SJCRH30 (cell line): Measurements from ENCODE around the gene SHISA6. TPM values are rescaled to one million over a fixed set of nuclear protein-coding genes. Genes with fewer than 3 reads are reported as not detected.
"Not testable (repeated sequence)": the region's sequence is repeated elsewhere in the genome, so short reads cannot be mapped to it uniquely, and the experiment has no call there.

Experiments
- DNase-seq, 2 experiments: peaks; one replicate each; pipeline ENCODE4 v3.0.0-alpha.2; 2015 to 2020
- H3K27ac ChIP-seq: fragments of 250-450 bp; sonication (Bioruptor Pico); 2 replicates; pipeline ENCODE4 v1.5.1; 2020; ENCODE audit warnings: mild to moderate bottlenecking, moderate library complexity
- H3K27me3 ChIP-seq: fragments of 250-450 bp; sonication (Bioruptor Pico); 2 replicates; pipeline ENCODE4 v1.5.1; 2020; ENCODE audit warnings: mild to moderate bottlenecking, moderate library complexity
- H3K36me3 ChIP-seq: fragments of 250-450 bp; sonication (Bioruptor Pico); 2 replicates; pipeline ENCODE4 v1.5.1; 2020; ENCODE audit warnings: mild to moderate bottlenecking, moderate library complexity
- H3K4me1 ChIP-seq: fragments of 250-450 bp; sonication (Bioruptor Pico); 2 replicates; pipeline ENCODE4 v1.5.1; 2020; ENCODE audit warnings: mild to moderate bottlenecking, moderate library complexity
- H3K4me3 ChIP-seq: fragments of 250-450 bp; sonication (Bioruptor Pico); 2 replicates; pipeline ENCODE4 v1.5.1; 2020; ENCODE audit warnings: mild to moderate bottlenecking, moderate library complexity
- H3K9me3 ChIP-seq: fragments of 250-450 bp; sonication (Bioruptor Pico); replicated peaks from 2 replicates; pipeline ENCODE4 v1.5.1; 2020; ENCODE audit warnings: mild to moderate bottlenecking, moderate library complexity
- total RNA-seq: library from RNA; depleted of rRNA; stranded (reverse); fragments of >200 nt; shearing (Covaris generic); gene quantifications from 2 replicates; pipeline ENCODE4 v1.2.3, GENCODE V29; 2014

The SHISA6 gene
- total RNA-seq, 1 experiment from 2014 or later = not detected

DNA sequence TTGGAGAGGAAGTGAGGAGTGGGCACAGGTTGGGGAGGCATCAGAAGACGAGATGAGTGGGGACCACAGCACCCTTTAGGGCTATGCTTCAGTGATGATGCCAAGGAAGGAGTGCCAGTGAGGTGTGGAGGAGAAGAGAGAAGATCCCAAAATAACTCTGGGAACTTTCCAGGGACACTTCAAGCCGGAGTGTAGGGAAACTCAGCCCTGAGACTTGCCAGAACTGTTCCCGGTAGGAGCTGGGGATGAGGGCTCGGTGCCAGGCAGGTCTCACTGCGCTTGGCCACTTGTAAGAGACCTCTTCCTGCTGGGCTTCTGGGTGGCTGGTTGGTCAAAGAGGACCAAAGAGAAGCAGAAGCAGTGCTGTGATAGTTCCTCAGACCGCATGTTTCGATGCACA, 63.6 kb downstream of the SHISA6 start:
- H3K4me3 ChIP-seq = no peak overlapping the region
- H3K4me1 ChIP-seq = no peaks in the 10 kb centered on the region
- no peaks in the 10 kb centered on the region for H3K36me3 ChIP-seq
- DNase-seq = no peak
- no peaks in the 10 kb centered on the region for H3K27me3 ChIP-seq
- H3K27ac ChIP-seq = no peak overlapping the region
- no peaks in the 10 kb centered on the region for H3K9me3 ChIP-seq

DNA sequence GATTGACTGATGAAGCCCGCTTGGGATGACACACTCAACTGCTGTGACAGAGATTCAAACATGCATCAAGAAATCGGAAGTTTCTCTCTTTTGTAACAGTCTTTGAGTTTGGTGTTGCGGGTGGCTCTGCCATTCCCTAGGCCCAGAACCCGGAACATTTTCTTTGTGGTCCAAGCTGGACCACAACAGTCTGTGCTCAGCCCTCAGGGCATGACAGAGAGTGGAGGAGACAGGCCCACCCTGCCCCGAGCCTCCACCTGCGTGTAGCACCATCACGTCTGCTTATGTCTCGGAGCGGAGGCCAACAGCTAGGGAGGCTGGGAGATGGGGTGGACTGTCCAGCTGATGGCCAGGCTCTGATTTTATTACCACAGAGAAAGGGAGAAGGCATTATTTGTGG, 64.5 kb downstream of the SHISA6 start:
- DNase-seq = no peak
- Histone ChIP-seq H3K4me3 (no peak overlapping the region), H3K27ac (no peak overlapping the region), H3K36me3 (no peaks in the 10 kb centered on the region), H3K4me1 (no peaks in the 10 kb centered on the region), H3K9me3 (no peaks in the 10 kb centered on the region), H3K27me3 (no peaks in the 10 kb centered on the region)

DNA sequence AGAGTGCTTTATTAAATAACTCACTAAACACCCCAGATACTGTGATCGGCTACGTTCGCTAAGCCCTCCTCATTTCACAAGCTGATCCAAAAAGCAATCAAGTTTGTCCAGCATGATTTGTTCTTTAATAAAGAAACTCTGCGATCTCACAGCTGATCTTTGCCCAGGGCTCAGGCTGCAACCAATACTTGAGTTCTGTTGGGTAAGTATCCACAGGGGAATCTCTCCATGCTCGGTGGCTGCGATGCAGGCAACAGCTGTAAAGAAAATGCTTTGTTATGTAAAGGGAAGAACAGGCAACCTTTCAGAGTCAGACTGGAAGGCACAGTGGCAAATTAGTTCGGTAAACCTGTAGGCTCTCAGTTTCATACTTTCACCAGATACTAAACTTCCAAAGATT, 67.5 kb downstream of the SHISA6 start:
- Histone ChIP-seq H3K4me1 (no peaks in the 10 kb centered on the region), H3K36me3 (no peaks in the 10 kb centered on the region), H3K27ac (no peak overlapping the region), H3K27me3 (no peaks in the 10 kb centered on the region), H3K4me3 (no peak overlapping the region), H3K9me3 (no peaks in the 10 kb centered on the region)
- DNase-seq = no peak

DNA sequence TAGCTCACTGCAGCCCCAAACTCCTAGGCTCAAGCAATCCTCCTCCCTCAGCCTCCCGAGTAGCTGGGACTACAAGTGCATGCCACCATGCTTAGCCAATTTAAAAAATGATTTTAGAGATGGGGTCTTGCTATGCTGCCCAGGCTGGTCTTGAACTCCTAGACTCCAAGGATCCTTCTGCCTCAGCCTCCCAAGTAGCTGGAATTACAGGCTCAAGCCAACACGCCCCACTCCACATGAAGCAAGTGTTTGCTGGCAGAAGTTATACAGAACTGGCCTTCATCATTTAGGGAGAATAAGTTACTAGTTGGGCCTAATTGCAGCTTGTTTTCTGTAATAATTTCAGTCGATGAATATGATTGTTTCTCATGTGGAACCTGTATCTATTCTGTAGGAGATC, 68.0 kb downstream of the SHISA6 start:
- H3K36me3 ChIP-seq = no peaks in the 10 kb centered on the region
- no peak overlapping the region for H3K27ac ChIP-seq
- H3K9me3 ChIP-seq = no peaks in the 10 kb centered on the region
- DNase-seq = no peak
- H3K4me3 ChIP-seq = no peak overlapping the region
- H3K4me1 ChIP-seq = no peaks in the 10 kb centered on the region
- H3K27me3 ChIP-seq = no peaks in the 10 kb centered on the region

DNA sequence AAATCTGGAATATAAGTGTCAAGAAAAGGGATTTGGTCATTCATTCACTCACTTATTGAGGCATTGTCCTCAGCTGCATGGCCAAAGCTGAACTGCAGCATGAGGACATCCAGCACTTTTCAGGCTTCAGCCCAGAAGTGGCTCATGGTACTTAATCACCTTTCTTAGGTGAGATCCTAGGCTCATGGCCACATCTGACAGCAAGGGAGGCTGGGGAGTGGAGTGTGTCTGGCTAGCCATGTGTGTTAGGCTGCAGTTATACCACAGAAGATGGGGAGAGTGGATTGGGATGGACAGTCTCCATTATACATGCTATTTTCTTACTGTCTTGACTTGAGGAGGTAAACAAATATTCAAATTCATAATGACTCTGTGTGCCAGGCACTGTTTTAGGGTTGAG, 68.8 kb downstream of the SHISA6 start:
- no peak overlapping the region for H3K27ac ChIP-seq
- H3K27me3 ChIP-seq = no peaks in the 10 kb centered on the region
- no peaks in the 10 kb centered on the region for H3K9me3 ChIP-seq
- H3K4me1 ChIP-seq = no peaks in the 10 kb centered on the region
- DNase-seq = no peak
- no peaks in the 10 kb centered on the region for H3K36me3 ChIP-seq
- no peak overlapping the region for H3K4me3 ChIP-seq

DNA sequence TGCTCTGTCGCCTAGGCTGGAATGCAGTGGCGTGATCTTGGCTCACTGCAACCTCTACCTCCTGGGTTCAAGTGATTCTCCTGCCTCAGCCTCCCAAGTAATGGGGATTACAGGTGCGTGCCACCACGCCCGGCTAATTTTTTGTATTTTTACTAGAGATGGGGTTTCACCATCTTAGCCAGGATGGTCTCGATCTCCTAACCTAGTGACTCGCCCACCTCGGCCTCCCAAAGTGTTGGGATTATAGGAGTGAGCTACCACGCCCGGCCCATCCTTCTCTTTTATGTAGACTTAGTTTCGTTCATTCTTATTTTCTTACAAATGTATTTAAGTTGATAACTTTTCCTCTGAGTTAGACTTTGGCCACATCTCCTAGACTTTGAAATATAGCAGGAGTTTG, 75.4 kb downstream of the SHISA6 start:
- not testable (repeated sequence) for H3K36me3 ChIP-seq, H3K27ac ChIP-seq, H3K4me3 ChIP-seq, DNase-seq, H3K27me3 ChIP-seq, H3K4me1 ChIP-seq, H3K9me3 ChIP-seq

DNA sequence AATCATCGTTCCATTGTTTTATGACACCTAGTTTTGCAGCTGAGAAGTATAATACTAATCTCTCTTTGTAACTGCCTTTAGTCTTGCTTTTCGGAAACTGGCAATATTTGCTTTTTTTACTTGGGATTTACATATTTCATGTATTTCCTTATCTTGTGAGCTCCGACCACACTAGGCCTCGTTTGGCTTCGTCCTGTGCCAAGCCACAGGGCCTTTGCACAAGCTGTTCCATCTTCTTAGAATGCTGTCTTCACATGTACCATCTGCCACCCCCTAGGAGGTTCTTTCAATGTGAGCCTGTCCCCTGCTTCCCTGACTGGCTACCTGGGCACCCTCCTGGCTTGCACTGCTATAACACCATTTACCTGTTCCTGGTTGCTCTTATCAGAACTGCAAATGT, 77.2 kb downstream of the SHISA6 start:
- H3K4me3 ChIP-seq = no peak overlapping the region
- no peaks in the 10 kb centered on the region for H3K9me3 ChIP-seq
- no peak overlapping the region for H3K27ac ChIP-seq
- no peak for DNase-seq
- no peaks in the 10 kb centered on the region for H3K36me3 ChIP-seq
- no peaks in the 10 kb centered on the region for H3K27me3 ChIP-seq
- H3K4me1 ChIP-seq = no peaks in the 10 kb centered on the region

DNA sequence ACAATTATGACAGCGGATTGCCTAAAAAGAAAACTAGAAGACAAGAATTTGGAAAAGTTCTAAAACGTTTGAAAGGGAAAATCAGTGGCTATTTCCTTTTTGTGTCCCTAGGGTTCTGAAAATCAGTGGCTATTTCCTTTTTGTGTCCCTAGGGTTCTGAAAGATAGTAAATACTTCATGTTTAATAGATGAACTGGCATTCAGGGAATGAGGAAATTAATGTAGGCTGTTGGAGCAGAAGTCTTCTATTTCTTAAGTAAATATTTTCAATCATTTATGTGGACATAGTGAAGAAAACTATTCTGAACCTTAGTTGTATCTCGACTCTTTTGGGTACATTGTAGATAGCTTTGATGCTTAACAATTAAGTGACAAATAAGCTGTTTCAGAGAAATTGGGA, 78.9 kb downstream of the SHISA6 start:
- H3K4me3 ChIP-seq = no peak overlapping the region
- no peaks in the 10 kb centered on the region for H3K27me3 ChIP-seq
- DNase-seq = no peak
- no peaks in the 10 kb centered on the region for H3K4me1 ChIP-seq
- H3K9me3 ChIP-seq = no peaks in the 10 kb centered on the region
- H3K36me3 ChIP-seq = no peaks in the 10 kb centered on the region
- no peak overlapping the region for H3K27ac ChIP-seq

DNA sequence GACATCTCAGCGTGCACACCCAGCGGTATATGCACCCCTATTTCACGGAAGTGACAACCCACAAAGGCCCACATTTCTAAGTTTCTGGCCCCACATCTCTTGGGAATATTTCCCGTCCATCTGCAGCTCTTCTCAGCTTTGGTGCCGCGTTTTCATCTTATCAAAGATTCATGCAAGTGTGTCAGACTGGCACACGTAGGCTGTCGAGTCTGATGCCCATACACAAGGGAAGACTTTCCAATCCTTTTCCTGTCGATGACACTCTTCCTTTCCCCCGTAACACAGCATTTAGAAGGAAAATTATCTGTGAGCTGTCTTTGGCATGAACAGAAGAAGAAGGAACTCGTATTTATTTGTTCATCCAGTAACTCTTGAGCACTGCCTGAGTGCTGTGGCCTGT, 83.0 kb downstream of the SHISA6 start:
- H3K36me3 ChIP-seq = no peaks in the 10 kb centered on the region
- DNase-seq = no peak
- H3K9me3 ChIP-seq = no peaks in the 10 kb centered on the region
- no peaks in the 10 kb centered on the region for H3K27me3 ChIP-seq
- H3K4me3 ChIP-seq = no peak overlapping the region
- H3K27ac ChIP-seq = no peak overlapping the region
- no peaks in the 10 kb centered on the region for H3K4me1 ChIP-seq

DNA sequence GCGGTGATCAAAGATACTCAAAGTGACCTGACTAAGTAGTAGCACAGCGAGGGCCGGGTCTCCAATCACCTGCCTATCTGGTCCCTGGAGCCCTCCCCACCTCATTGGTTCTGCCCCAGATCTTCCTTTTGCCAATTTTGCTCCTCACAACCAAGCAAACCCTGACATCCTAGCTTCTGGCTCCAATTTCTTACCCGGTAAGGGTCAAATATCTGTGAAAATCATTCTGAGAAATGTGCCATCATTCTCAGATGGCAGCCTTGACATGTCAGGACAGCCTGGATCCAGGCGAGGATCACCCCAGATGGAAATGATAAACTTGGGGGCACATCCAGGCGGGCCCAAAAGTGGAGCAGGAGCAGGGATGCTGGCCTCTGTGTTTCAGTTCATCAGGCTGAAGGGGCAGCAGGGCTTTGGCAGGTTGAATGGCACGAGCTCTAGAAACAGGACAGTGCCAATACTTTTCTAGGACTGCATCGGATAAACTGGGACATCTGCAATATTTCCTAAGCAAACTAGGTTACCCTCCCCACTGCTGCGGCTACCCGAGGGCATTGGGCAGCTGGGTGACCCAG, 83.9 kb downstream of the SHISA6 start:
- Histone ChIP-seq H3K27ac (no peak overlapping the region), H3K36me3 (no peaks in the 10 kb centered on the region), H3K4me3 (no peak overlapping the region), H3K27me3 (no peaks in the 10 kb centered on the region), H3K9me3 (no peaks in the 10 kb centered on the region), H3K4me1 (no peaks in the 10 kb centered on the region)
- no peak for DNase-seq

DNA sequence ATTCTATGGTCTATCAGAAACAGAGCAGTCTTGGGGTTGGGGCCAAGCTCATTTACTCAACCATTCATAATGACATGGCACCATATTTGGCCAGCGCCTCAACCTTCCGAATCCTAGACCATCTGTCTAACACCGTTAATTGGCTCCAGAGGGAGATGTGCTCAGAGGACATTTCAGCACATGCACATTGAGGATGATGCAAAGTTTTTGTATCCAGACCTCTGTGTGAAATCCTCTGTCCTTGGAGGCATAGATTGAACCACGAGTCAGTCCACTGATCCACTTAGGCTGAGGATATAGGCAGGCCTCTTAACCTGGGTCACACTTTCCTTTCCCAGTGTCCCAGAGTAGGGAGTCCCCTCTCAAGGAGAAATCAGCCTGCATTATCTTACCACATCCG, 85.5 kb downstream of the SHISA6 start:
- no peak overlapping the region for H3K4me3 ChIP-seq
- H3K27me3 ChIP-seq = no peaks in the 10 kb centered on the region
- no peaks in the 10 kb centered on the region for H3K4me1 ChIP-seq

DNA sequence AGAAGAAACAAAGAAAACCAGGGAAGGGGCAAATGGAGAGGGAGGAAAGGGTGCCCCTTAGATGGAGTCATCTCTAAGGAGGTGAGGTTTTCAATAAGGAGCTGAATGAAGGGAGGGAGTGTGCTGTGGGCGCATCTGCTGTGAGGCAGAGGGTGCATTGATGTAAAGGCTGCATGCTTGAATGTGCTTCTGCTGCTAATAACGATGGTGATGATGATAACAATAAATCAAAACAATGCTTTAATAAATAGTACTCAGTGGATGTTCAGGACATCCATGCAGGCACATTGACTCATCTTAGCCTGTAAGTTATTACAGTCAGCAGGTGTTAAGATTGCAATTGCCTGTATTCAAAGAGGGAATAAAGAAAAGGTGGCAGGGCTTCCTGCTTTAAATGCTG, 87.8 kb downstream of the SHISA6 start:
- H3K36me3 ChIP-seq = no peaks in the 10 kb centered on the region
- no peaks in the 10 kb centered on the region for H3K9me3 ChIP-seq
- no peaks in the 10 kb centered on the region for H3K27me3 ChIP-seq
- no peaks in the 10 kb centered on the region for H3K4me1 ChIP-seq
- H3K27ac ChIP-seq = no peak overlapping the region
- no peak overlapping the region for H3K4me3 ChIP-seq
- DNase-seq = no peak

More for the DNA sequence above, 85.5 kb downstream of the SHISA6 start:
- H3K9me3 ChIP-seq = no peaks in the 10 kb centered on the region
- no peak overlapping the region for H3K27ac ChIP-seq
- no peak for DNase-seq
- H3K36me3 ChIP-seq = no peaks in the 10 kb centered on the region

DNA sequence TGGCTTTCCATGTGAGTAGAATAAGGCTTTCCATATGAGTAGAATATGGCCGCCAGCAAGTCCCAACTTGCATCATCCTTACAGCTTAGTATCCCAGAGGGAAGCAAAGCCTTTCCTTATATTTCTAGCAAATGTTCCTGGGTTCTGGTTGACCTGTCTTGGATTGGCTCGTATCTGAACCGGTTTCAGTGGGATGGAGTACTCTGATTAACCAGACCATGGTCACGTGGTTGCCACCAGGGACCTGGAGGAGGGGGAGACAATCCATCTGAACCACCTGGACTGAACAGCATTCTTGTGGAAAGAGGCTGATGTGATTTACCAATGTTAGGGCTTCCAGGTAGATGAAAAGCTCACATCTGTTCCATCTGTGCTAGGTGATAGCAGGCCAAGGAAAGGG, 89.0 kb downstream of the SHISA6 start:
- H3K27ac ChIP-seq = no peak overlapping the region
- no peaks in the 10 kb centered on the region for H3K9me3 ChIP-seq
- no peak for DNase-seq
- no peaks in the 10 kb centered on the region for H3K4me1 ChIP-seq
- no peaks in the 10 kb centered on the region for H3K36me3 ChIP-seq
- H3K4me3 ChIP-seq = no peak overlapping the region
- H3K27me3 ChIP-seq = no peaks in the 10 kb centered on the region

DNA sequence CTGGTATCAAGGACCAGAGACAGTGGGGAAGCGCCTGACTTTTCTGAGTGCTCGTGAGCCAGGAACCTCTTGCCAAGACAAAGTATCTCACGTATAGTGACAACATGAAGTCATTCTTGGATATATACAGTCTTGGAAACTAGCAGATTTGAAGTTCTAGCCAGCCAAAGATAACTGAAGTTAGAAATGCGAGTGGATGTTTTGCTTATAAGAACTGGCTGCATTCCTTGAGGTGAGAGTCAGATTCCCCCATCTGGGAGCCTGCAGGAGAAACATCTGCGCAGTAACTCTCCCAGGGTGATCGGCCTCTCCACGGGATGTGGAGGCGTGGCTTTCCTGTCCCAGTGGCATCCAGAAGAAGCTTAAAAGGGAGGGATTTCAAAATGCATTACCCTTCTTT, 89.8 kb downstream of the SHISA6 start:
- no peaks in the 10 kb centered on the region for H3K36me3 ChIP-seq
- DNase-seq = peak in 1 of 2 experiments; percentile 1
- H3K27me3 ChIP-seq = no peaks in the 10 kb centered on the region
- H3K4me1 ChIP-seq = no peaks in the 10 kb centered on the region
- no peak overlapping the region for H3K4me3 ChIP-seq
- no peaks in the 10 kb centered on the region for H3K9me3 ChIP-seq
- H3K27ac ChIP-seq = no peak overlapping the region

DNA sequence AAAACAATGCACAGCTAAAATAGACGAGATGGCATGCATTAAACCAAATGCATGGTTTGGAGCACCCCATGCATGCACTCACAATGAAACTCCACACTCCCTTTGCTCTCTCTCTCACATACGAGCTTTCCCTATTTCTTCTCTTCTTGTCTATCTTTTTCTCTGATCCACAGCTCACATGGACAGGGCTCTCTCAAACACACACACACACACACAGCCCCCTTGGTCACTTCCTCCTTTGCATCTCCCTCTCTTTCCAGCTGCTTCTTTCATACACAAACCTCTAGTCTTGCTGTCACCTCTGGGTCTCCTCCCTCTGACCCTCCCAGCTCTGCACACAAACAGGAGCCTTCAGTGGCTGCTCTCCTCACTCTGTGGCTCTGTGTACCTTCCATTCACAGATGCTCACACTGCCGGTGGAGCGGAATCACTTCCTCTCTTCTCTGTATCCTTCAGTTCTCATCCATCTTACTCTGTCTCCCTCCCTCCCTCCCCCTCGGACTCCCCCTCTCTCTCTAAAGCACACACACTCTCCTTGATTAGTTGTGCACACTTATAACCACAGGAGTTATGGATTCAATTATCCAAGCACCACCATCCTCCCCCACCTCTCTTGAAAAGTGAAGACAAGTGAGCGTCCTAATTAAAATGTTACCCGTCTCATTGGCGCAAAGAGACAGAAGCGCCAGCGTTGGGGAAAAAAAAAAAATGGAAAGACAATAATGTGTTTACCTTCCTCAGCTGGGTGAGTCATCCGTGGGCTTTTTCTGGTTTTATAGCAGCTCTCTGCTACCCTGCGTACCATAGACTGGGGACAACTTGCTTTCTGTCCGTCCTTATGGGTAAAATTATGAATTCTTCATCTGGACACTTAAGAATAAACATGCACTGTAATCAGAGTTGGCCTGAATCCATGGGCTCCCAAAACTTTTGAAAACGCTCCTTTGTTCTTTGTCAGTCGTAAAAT, 90.8 kb downstream of the SHISA6 start:
- no peaks in the 10 kb centered on the region for H3K36me3 ChIP-seq
- no peaks in the 10 kb centered on the region for H3K4me1 ChIP-seq
- no peak overlapping the region for H3K27ac ChIP-seq
- no peaks in the 10 kb centered on the region for H3K27me3 ChIP-seq
- H3K9me3 ChIP-seq = no peaks in the 10 kb centered on the region
- H3K4me3 ChIP-seq = no peak overlapping the region
- no peak for DNase-seq

DNA sequence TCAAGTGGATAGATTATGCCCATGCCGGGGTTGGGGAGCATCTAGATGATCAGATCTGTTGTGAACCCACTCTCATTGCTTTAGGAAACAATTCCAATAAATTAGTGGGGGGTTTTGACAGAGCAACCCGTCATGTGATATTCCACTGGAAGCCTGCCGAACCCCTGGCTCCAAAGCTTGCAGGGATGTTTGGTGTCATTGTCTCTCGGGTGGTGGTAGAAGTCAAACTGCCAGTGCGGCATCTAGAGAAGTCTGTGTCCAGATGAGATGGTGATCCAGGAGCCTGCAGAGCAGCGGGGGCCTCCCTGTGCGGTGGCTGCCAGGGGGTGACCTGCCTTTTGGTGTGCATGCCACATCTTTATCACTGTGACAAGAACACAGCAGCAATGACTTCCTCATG, 91.7 kb downstream of the SHISA6 start:
- no peak overlapping the region for H3K27ac ChIP-seq
- H3K4me3 ChIP-seq = no peak overlapping the region
- no peaks in the 10 kb centered on the region for H3K4me1 ChIP-seq
- no peaks in the 10 kb centered on the region for H3K27me3 ChIP-seq
- H3K9me3 ChIP-seq = no peaks in the 10 kb centered on the region
- no peaks in the 10 kb centered on the region for H3K36me3 ChIP-seq
- DNase-seq = no peak
